Astrocyte (in vitro differentiated cells and primary cell): Measurements from ENCODE around the gene PTPA. TPM values are rescaled to one million over a fixed set of nuclear protein-coding genes. Genes with fewer than 3 reads are reported as not detected.

Source experiments
- DNase-seq: peaks from one replicate; pipeline ENCODE4 v3.0.0-alpha.2; 2010; ENCODE audit warnings: low read depth
- FAIRE-seq: peaks from 2 replicates; lab custom pipeline; 2011; peaks lifted over from hg19 to GRCh38; lab: Jason Lieb, UNC
- H2AFZ ChIP-seq: 2 replicates; pipeline ENCODE4 v1.6.0; 2012; ENCODE audit warnings: low read depth, low read length, inconsistent platforms
- H3K27ac ChIP-seq: 2 replicates; pipeline ENCODE4 v1.5.1; 2011; ENCODE audit warnings: low read depth, low read length, inconsistent platforms
- H3K27me3 ChIP-seq: 2 replicates; pipeline ENCODE4 v1.6.0; 2011; ENCODE audit warnings: low read length, inconsistent platforms; ENCODE audit not compliant: insufficient read depth
- H3K36me3 ChIP-seq: 2 replicates; pipeline ENCODE4 v1.5.1; 2011; ENCODE audit warnings: low read length, inconsistent platforms; ENCODE audit not compliant: insufficient read depth
- H3K4me1 ChIP-seq: 2 replicates; pipeline ENCODE4 v1.5.1; 2011; ENCODE audit warnings: low read length, inconsistent platforms; ENCODE audit not compliant: insufficient read depth
- H3K4me2 ChIP-seq: 2 replicates; pipeline ENCODE4 v1.6.0; 2012; ENCODE audit warnings: low read length, inconsistent platforms
- H3K4me3 ChIP-seq: 2 replicates; pipeline ENCODE4 v1.5.1; 2011; ENCODE audit warnings: low read depth, mild to moderate bottlenecking, low read length, inconsistent platforms; ENCODE audit not compliant: insufficient read depth
- H3K79me2 ChIP-seq: 2 replicates; pipeline ENCODE4 v1.6.0; 2012; ENCODE audit warnings: mild to moderate bottlenecking, low read length, inconsistent platforms; ENCODE audit not compliant: insufficient read depth
- H3K9ac ChIP-seq: 2 replicates; pipeline ENCODE4 v1.6.0; 2012; ENCODE audit warnings: mild to moderate bottlenecking, low read length, inconsistent platforms
- H3K9me3 ChIP-seq: 2 replicates; pipeline ENCODE4 v1.5.1; 2012; ENCODE audit warnings: low read depth, mild to moderate bottlenecking, low read length, inconsistent platforms; ENCODE audit not compliant: insufficient read depth
- H4K20me1 ChIP-seq: 2 replicates; pipeline ENCODE4 v1.6.0; 2012; ENCODE audit warnings: low read length, inconsistent platforms; ENCODE audit not compliant: insufficient read depth
- H3K27ac Mint-ChIP-seq: one replicate; pipeline ENCODE4 v1.8.0; 2021; ENCODE audit warnings: mild to moderate bottlenecking, mixed read lengths; ENCODE audit not compliant: unreplicated experiment
- H3K27me3 Mint-ChIP-seq: one replicate; pipeline ENCODE4 v1.8.0; 2021; ENCODE audit warnings: low read depth, mixed read lengths; ENCODE audit not compliant: unreplicated experiment
- H3K36me3 Mint-ChIP-seq: one replicate; pipeline ENCODE4 v1.8.0; 2021; ENCODE audit warnings: low read depth, mixed read lengths; ENCODE audit not compliant: unreplicated experiment
- H3K4me1 Mint-ChIP-seq: one replicate; pipeline ENCODE4 v1.8.0; 2021; ENCODE audit warnings: low read depth, mixed read lengths; ENCODE audit not compliant: unreplicated experiment
- H3K4me3 Mint-ChIP-seq: one replicate; pipeline ENCODE4 v1.8.0; 2021; ENCODE audit warnings: mild to moderate bottlenecking, moderate library complexity, mixed read lengths; ENCODE audit not compliant: unreplicated experiment
- H3K9me3 Mint-ChIP-seq: one replicate; pipeline ENCODE4 v1.8.0; 2021; ENCODE audit warnings: mild to moderate bottlenecking, mixed read lengths; ENCODE audit not compliant: unreplicated experiment
- CTCF ChIP-seq: IDR thresholded peaks from 2 replicates; pipeline ENCODE4 v1.5.1; 2011; ENCODE audit warnings: low read depth, mild to moderate bottlenecking, inconsistent platforms, low read length, moderate library complexity; ENCODE audit not compliant: insufficient read depth
- EZH2 ChIP-seq: IDR thresholded peaks from 2 replicates; pipeline ENCODE4 v1.6.1; 2012; ENCODE audit warnings: mild to moderate bottlenecking, low read length, inconsistent platforms; ENCODE audit not compliant: insufficient read depth
- total RNA-seq: library from RNA; stranded (reverse); gene quantifications from 2 replicates; pipeline ENCODE4 v1.2.1, GENCODE V29; 2021

PTPA gene
- total RNA-seq, 1 donor from 2014 or later = 122 TPM

GRCh38 chr9:129177443-129177790 is 66.2 kb downstream of the PTPA start:
- H3K4me1 ChIP-seq = peaks cover 32% of the 10 kb centered on the region
- H4K20me1 ChIP-seq = peaks cover 15% of the 10 kb centered on the region
- H2AFZ ChIP-seq = no peak overlapping the region
- TF ChIP-seq EZH2 (no peak), CTCF (no peak)
- DNase-seq (no peak), FAIRE-seq (no peak)
- H3K4me1 Mint-ChIP-seq = peaks cover 13% of the 10 kb centered on the region
- no peaks in the 10 kb centered on the region for H3K36me3 ChIP-seq
- no peak overlapping the region for H3K27ac Mint-ChIP-seq
- peak overlapping the region; percentile 86 for H3K4me3 ChIP-seq
- H3K4me3 Mint-ChIP-seq = peak overlapping the region; percentile 97
- peak overlapping the region; percentile 83 for H3K4me2 ChIP-seq
- H3K9me3 ChIP-seq = no peaks in the 10 kb centered on the region
- H3K79me2 ChIP-seq = peaks cover 32% of the 10 kb centered on the region
- H3K9ac ChIP-seq = peak overlapping the region; percentile 96
- H3K27me3 ChIP-seq = no peaks in the 10 kb centered on the region
- peaks cover 27% of the 10 kb centered on the region for H3K27me3 Mint-ChIP-seq
- H3K27ac ChIP-seq = peak overlapping the region; percentile 55
- H3K9me3 Mint-ChIP-seq = no peaks in the 10 kb centered on the region
- peaks cover 2% of the 10 kb centered on the region for H3K36me3 Mint-ChIP-seq

GRCh38 chr9:129177791-129178567 is 66.8 kb downstream of the PTPA start, which contains the start of gene IER5L:
IER5L (minus strand) TSS chr9:129178261; CDS start chr9:129178052, 209 bp downstream.
- Histone ChIP-seq H3K27me3 (no peaks in the 10 kb centered on the region), H3K4me3 (peak within 1 kb of the TSS; percentile 89), H2AFZ (no peak within 1 kb of the TSS), H3K9me3 (no peaks in the 10 kb centered on the region), H3K27ac (peak within 1 kb of the TSS; percentile 92), H3K4me2 (peak within 1 kb of the TSS; percentile 89), H3K79me2 (peaks cover 32% of the 10 kb centered on the region), H4K20me1 (peaks cover 15% of the 10 kb centered on the region), H3K4me1 (peaks cover 26% of the 10 kb centered on the region), H3K36me3 (no peaks in the 10 kb centered on the region), H3K9ac (peak within 1 kb of the TSS; percentile 96)
- Mint-ChIP-seq H3K27me3 (peaks cover 31% of the 10 kb centered on the region), H3K9me3 (no peaks in the 10 kb centered on the region), H3K36me3 (peaks cover 2% of the 10 kb centered on the region), H3K27ac (peak within 1 kb of the TSS; percentile 89), H3K4me3 (peak within 1 kb of the TSS; percentile 97), H3K4me1 (peaks cover 13% of the 10 kb centered on the region)
- TF ChIP-seq EZH2 = no peak
- TF ChIP-seq CTCF = no peak
- no peak for FAIRE-seq
- DNase-seq = peak; percentile 79
